NCI-H1105 treated with DMSO at 0.1 percent for 48 hours (cell line): ENCODE data around the gene MACROD2.
A peak's percentile ranks its signal among the peaks of the same experiment; 100 is the strongest.

Experiments used
- DNase-seq: peaks from one replicate; lab custom pipeline; 2025; lab: John Stamatoyannopoulos, UW

The MACROD2 gene

GRCh38 chr20:15447549-15447948, 1452.2 kb downstream of the MACROD2 start:
- no peak for DNase-seq

- no peak for DNase-seq
Measured at GRCh38 chr20:15449061-15449460, 1453.7 kb downstream of the MACROD2 start.

GRCh38 chr20:15451241-15451640, 1455.9 kb downstream of the MACROD2 start:
- DNase-seq = no peak

GRCh38 chr20:15455279-15455678, 1460.0 kb downstream of the MACROD2 start:
- DNase-seq = no peak

- DNase-seq = no peak
Measured at GRCh38 chr20:15461938-15462337, 1466.6 kb downstream of the MACROD2 start.

GRCh38 chr20:15475483-15475882, 1480.2 kb downstream of the MACROD2 start:
- DNase-seq = peak; percentile 78

- DNase-seq = no peak
Measured at GRCh38 chr20:15476186-15476585, 1480.9 kb downstream of the MACROD2 start.

GRCh38 chr20:15476781-15477180, 1481.5 kb downstream of the MACROD2 start:
- no peak for DNase-seq

GRCh38 chr20:15482525-15482924, 1487.2 kb downstream of the MACROD2 start:
- no peak for DNase-seq

GRCh38 chr20:15485519-15485918, 1490.2 kb downstream of the MACROD2 start:
- no peak for DNase-seq

- DNase-seq = no peak
Measured at GRCh38 chr20:15487030-15487429, 1491.7 kb downstream of the MACROD2 start.

GRCh38 chr20:15487682-15488081, 1492.4 kb downstream of the MACROD2 start:
- no peak for DNase-seq

- no peak for DNase-seq
Measured at GRCh38 chr20:15491575-15491974, 1496.3 kb downstream of the MACROD2 start.

- DNase-seq = no peak
Measured at GRCh38 chr20:15494851-15495250, 1499.5 kb downstream of the MACROD2 start.

- no peak for DNase-seq
Measured at GRCh38 chr20:15496501-15497039, 1501.3 kb downstream of the MACROD2 start.

- DNase-seq = no peak
Measured at GRCh38 chr20:15498926-15499325, 1503.6 kb downstream of the MACROD2 start.

- DNase-seq = no peak
Measured at GRCh38 chr20:15506311-15506710, 1511.0 kb downstream of the MACROD2 start.

GRCh38 chr20:15507151-15507550, 1511.8 kb downstream of the MACROD2 start:
- no peak for DNase-seq

- no peak for DNase-seq
Measured at GRCh38 chr20:15511551-15511950, 1516.2 kb downstream of the MACROD2 start.

GRCh38 chr20:15512916-15513315, 1517.6 kb downstream of the MACROD2 start:
- no peak for DNase-seq

GRCh38 chr20:15515691-15516090, 1520.4 kb downstream of the MACROD2 start:
- DNase-seq = no peak

GRCh38 chr20:15520930-15521524, 1525.7 kb downstream of the MACROD2 start:
- no peak for DNase-seq

- DNase-seq = no peak
Measured at GRCh38 chr20:15523400-15523799, 1528.1 kb downstream of the MACROD2 start.

- no peak for DNase-seq
Measured at GRCh38 chr20:15528391-15529111, 1533.2 kb downstream of the MACROD2 start.
